GM12865 (cell line): ENCODE data around the gene EGFL7.

Experiments
- DNase-seq: peaks from one replicate; pipeline ENCODE4 v3.0.0; 2010; ENCODE audit warnings: low read depth
- H3K4me3 ChIP-seq: 2 replicates; pipeline ENCODE4 v1.5.1; 2011; ENCODE audit warnings: mild to moderate bottlenecking, low read depth, low read length, control low read depth
- TF ChIP-seq, protein P1 (sequence below): IDR thresholded peaks from 2 replicates; pipeline ENCODE4 v1.5.1; 2011; ENCODE audit warnings: low read length, control low read depth, low read depth, inconsistent platforms; ENCODE audit not compliant: insufficient read depth; ENCODE audit errors: missing control alignments

Gene EGFL7

DNA sequence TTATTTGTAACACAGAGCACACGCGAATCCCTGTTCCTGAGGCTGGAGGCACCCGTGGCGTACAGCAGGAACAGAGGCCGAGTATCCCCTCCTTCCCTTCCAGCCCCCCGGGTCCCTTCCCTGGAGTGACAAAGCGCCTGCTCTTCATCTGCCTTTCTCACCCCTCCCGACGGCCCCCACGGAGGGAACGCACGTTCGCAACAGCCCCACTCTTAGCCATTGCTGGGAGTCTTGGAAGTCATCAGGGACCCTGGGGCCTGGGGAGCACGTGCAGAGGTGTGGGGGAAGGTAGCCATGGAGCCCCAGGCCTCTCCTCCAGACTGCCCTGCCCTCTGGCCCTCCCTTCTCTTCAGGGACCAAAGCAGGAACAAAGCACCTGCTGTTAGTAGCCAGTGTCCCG is 22.1 kb downstream of the EGFL7 start:
- TF ChIP-seq, protein P1, sequence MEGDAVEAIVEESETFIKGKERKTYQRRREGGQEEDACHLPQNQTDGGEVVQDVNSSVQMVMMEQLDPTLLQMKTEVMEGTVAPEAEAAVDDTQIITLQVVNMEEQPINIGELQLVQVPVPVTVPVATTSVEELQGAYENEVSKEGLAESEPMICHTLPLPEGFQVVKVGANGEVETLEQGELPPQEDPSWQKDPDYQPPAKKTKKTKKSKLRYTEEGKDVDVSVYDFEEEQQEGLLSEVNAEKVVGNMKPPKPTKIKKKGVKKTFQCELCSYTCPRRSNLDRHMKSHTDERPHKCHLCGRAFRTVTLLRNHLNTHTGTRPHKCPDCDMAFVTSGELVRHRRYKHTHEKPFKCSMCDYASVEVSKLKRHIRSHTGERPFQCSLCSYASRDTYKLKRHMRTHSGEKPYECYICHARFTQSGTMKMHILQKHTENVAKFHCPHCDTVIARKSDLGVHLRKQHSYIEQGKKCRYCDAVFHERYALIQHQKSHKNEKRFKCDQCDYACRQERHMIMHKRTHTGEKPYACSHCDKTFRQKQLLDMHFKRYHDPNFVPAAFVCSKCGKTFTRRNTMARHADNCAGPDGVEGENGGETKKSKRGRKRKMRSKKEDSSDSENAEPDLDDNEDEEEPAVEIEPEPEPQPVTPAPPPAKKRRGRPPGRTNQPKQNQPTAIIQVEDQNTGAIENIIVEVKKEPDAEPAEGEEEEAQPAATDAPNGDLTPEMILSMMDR: no peak
- no peak for DNase-seq
- H3K4me3 ChIP-seq: no peak overlapping the region

DNA sequence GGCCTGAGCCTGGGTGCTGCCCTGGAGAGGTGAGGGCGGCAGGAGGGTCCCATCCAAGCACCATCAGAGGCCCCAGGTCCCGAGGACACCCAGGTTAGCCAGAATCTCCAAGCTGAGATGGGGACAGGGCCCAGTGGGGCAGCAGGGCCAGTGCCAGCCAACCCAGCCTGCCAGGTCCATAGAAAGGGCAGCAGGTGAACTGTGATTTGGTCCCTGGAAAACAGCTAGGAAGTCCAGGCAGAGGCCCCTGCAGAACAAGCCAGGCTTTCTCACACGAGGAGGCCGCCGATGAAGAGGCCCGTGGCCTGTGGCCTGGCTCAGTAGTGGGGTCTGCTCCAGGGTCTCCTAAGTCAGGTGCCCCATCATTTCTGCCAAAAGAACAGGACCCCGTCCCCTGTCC is 22.5 kb downstream of the EGFL7 start:
- DNase-seq: no peak
- no peak overlapping the region for H3K4me3 ChIP-seq
- TF ChIP-seq, protein P1: no peak

DNA sequence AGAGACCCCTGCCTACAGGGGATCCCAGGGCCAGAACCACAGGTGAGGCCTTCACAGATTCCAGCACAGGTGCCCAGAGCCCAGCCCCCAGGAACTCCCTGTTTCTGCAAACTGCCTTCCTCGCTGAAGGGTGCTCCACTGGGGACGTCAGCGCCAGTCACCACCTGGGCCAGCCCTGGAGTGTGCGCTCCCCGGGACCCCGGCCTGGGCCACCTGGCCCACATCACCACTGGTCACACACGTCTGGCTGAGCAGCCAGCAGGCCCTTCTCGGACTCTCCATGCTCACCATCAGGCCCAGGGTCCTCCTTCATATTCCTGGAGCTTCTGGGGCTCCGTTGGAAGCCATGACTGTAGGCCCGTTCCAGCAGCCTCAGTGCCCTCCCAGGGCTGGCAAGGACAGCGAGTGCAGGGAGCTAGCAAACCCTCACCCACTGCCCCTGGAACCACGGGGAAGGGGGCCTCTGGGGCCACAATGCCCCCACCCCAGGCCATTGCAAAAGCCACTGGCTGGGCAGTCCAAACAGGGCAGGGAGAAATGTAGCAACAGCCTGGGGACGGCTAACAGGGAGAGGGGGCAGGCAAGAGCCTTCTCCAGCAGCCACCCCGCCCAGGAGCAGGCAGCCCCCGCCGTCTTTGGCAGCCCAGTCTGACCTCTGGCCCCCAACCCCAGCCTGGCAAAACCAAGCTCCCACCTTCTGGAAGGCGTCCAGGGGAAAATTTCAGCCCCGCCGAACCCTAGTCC is 23.2 kb downstream of the EGFL7 start:
- no peak for DNase-seq
- peak overlapping the region; percentile 89 for H3K4me3 ChIP-seq
- TF ChIP-seq, protein P1: no peak

DNA sequence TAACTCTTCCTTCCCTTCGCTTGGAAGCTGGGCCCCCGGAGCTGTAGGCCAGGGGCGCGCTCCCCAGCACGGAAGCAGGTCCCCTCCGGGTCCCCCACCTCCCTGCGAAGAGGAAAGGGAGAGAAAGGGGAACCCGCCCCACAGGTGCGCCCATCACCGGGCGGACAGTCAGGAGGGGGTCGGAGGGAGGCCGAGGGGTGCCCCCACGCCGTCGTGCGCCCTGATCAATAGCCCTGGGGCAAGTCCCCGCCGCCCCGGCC is 23.7 kb downstream of the EGFL7 start:
- TF ChIP-seq, protein P1: no peak
- H3K4me3 ChIP-seq: peak overlapping the region; percentile 89
- DNase-seq: no peak

DNA sequence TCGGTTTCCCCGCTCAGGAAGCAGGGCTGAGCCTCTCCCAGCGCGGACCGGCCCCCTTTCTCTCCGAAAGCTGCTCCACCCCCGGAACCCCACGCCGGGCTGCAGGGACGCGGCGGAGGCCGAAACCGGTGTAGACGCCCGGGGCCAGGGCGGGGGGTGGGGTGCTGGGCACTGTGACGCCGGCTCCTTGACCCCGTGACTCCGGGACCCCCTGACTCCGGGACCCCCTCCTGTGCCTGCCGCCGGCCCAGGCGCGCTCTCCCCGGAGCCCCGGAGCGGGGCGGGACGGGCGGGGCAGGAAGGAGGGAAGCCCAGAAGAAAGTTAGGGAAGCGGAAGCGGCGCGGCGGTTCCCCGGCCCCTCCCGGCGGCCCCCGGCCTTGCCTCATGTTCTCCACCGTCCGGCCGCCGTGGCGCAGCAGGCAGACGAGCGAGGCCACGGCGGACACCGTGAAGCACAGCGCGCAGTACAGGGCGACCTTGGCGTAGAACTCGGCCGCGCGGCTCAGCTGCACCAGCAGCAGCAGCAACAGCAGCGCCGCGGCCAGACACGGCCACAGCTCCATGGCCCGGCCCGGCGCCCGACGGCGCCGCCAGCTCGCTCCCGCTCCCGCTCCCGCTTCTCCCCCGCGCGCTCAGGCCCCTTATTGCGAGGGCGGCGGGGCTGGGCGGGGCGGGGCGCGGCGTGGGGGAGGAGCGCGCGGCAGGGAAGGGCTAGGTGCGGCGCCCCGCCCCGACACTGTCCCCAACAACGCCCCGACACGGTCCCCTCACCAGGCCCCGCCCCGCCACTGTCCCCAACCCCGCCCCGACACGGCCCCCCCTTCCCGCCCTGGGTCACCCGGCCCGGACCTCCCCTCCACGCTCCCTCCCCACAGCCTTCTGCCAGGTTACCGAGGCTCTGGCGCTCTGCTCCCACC is 24.3 kb downstream of the EGFL7 start, which contains the start of gene AGPAT2:
Gene AGPAT2, minus strand, starts transcription at position 664 of the 918 bp plus-strand sequence. Its CDS starts 100 bp downstream, at position 564.
- peak within 1 kb of the TSS; percentile 89 for H3K4me3 ChIP-seq
- TF ChIP-seq, protein P1: no peak
- DNase-seq: peak; percentile 82

DNA sequence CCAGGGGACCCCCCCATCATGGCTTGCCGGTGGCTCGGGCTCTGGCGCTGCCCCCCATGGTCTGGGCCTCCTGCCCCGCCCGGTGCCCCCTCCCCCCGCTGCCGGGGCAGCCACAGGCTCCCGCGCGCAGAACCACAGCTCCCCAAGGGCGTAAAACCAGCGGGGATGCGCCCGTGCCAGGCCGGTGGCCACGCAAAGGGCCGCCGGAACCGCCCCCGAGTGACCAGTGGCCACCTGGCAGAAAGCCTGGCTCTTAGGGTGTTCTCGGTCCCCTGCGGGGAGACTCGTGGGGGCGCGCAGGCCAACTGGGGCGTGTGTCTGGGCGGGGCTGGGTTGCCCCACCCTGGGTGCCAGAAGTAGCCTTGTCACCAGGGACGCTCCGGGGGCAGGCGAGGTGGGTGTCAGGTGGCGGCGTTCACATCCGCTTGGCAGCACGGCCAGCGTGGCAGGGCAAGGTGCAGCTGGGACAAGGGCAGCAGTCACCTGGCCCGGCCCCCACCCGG is 25.1 kb downstream of the EGFL7 start:
- H3K4me3 ChIP-seq: peak overlapping the region; percentile 42
- DNase-seq: peak; percentile 53
- TF ChIP-seq, protein P1: no peak
